COLO668 (cell line): ENCODE measurements around the gene BCL11A.

ENCODE experiments used
- DNase-seq: peaks from one replicate; lab custom pipeline; 2025; ENCODE audit not compliant: unreplicated experiment; lab: John Stamatoyannopoulos, UW

BCL11A gene

GRCh38 chr2:60528281-60529020 is 25.0 kb downstream of the BCL11A start:
- no peak for DNase-seq

GRCh38 chr2:60527762-60528161 is 25.7 kb downstream of the BCL11A start:
- DNase-seq, result no peak

- DNase-seq, result no peak
Observed at GRCh38 chr2:60526623-60527022, 26.8 kb downstream of the BCL11A start.

- no peak for DNase-seq
Observed at GRCh38 chr2:60525899-60526298, 27.6 kb downstream of the BCL11A start.

- DNase-seq, result no peak
Observed at GRCh38 chr2:60524874-60525273, 28.6 kb downstream of the BCL11A start.

GRCh38 chr2:60523963-60524362 is 29.5 kb downstream of the BCL11A start:
- DNase-seq, result no peak

- DNase-seq, result no peak
Observed at GRCh38 chr2:60522462-60522861, 31.0 kb downstream of the BCL11A start.

- DNase-seq, result no peak
Observed at GRCh38 chr2:60521626-60522025, 31.8 kb downstream of the BCL11A start.

- no peak for DNase-seq
Observed at GRCh38 chr2:60520917-60521539, 32.4 kb downstream of the BCL11A start.

GRCh38 chr2:60520151-60520876 is 33.1 kb downstream of the BCL11A start:
- DNase-seq, result no peak

- no peak for DNase-seq
Observed at GRCh38 chr2:60519231-60519863, 34.1 kb downstream of the BCL11A start.

GRCh38 chr2:60518567-60518966 is 34.9 kb downstream of the BCL11A start:
- no peak for DNase-seq

GRCh38 chr2:60517446-60517845 is 36.0 kb downstream of the BCL11A start:
- no peak for DNase-seq

GRCh38 chr2:60516826-60517225 is 36.6 kb downstream of the BCL11A start:
- no peak for DNase-seq

- no peak for DNase-seq
Observed at GRCh38 chr2:60516383-60516811, 37.1 kb downstream of the BCL11A start.

- DNase-seq, result no peak
Observed at GRCh38 chr2:60515721-60516226, 37.7 kb downstream of the BCL11A start.

- DNase-seq, result no peak
Observed at GRCh38 chr2:60513996-60514395, 39.5 kb downstream of the BCL11A start.

GRCh38 chr2:60513191-60513590 is 40.3 kb downstream of the BCL11A start:
- DNase-seq, result no peak

- DNase-seq, result no peak
Observed at GRCh38 chr2:60512641-60513040, 40.8 kb downstream of the BCL11A start.

- DNase-seq, result no peak
Observed at GRCh38 chr2:60512062-60512622, 41.3 kb downstream of the BCL11A start.

GRCh38 chr2:60510713-60511112 is 42.7 kb downstream of the BCL11A start:
- DNase-seq, result no peak
